NCI-H187 treated with DMSO at 0.1 percent for 48 hours (cell line): ENCODE measurements around the gene SCML2.
"Not testable (repeated sequence)": the region's sequence is repeated elsewhere in the genome, so short reads cannot be mapped to it uniquely, and the experiment has no call there.

Source experiments
- DNase-seq: peaks from one replicate; lab custom pipeline; 2025; lab: John Stamatoyannopoulos, UW

The SCML2 gene

DNA sequence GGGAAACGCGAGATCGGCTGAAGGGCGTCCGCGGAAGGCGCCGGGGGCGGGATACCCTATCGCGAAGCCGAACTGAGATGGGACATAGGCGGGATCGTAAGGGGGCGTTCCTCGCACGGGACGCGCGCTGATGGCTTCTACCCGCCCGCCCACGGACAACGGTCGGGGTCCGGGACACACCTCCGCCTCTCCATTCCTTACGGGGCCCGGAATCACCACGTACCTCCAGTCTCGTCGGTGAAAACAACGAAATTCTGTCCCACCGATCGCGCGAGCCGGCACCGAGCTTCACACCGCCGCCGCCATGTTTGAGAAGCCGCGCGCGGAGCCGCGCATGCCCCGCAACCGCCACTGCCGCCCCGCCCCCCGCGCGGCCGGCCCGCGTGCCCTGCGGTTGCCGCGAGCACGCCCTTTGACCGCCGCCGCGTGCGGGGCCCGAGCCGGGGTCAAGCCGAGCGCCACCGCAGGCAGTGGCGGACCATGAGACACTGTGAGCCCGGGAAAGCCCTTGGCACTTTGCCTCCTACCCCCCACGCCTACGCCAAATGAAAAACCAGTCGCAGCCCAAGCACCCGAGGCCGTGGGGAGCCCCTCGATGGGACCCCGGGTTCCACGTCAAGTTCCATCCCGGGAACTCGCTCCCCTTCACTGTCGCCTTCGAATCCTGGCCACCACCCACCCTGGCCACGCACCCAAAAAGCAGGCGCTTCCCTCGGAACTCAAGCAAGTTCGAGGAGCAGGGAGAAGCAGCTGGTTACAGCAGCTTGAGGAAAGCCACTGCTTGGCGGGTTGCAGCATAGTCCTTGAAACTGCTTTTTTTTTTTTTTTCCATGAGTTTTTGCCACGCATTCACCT, at the start of gene SCML2:
TSS of gene SCML2 (minus strand) at position 320 of the 855 bp plus-strand sequence. CDS start 20,617 bp downstream, outside the sequence.
- no peak for DNase-seq

GRCh38 chrX:18401848-18402213, 47.3 kb upstream of the SCML2 start:
- DNase-seq: no peak

- no peak for DNase-seq
Measured at GRCh38 chrX:18394477-18394876, 40.0 kb upstream of the SCML2 start.

- peak; percentile 1 for DNase-seq
Measured at GRCh38 chrX:18390941-18391538, 36.6 kb upstream of the SCML2 start.

DNA sequence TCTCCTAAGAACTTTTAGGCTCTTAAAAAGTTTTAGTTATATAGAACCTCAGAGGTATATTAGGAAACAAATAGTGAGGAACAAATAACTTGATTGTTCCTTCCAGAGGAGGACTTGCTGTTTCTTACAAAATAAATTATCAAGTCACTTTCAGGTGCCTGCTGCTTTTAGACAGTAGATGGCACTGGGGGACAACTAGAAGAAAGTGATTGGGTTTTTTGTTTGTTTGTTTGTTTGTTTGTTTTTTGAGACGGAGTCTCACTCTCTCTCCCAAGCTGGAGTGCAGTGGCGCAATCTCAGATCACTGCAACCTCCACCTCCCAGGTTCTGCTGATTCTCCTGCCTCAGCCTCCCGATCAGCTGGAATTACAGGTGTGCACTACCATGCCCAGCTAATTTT, 35.5 kb upstream of the SCML2 start:
- DNase-seq: no peak

- DNase-seq: peak; percentile 6
Measured at GRCh38 chrX:18377796-18378195, 23.3 kb upstream of the SCML2 start.

GRCh38 chrX:18375131-18375805, 20.8 kb upstream of the SCML2 start:
- not testable (repeated sequence) for DNase-seq

DNA sequence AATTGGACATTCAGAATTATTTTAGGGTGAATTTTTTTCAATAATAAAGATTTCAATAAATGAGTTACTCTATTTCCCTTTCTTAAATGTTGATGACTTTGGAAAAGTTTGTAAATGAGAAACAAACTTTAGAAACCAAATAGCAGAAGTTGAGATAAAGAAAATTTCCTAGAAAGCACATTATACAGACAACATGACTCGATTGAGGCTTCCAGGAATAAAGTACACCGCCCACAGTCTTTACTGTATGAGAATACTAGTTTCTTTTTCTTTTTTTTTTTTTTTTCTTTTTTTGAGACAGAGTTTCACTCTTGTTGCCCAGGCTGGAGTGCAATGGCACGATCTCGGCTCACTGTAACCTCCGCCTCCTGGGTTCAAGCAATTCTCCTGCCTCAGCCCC, 14.6 kb upstream of the SCML2 start:
- DNase-seq: not testable (repeated sequence)

GRCh38 chrX:18368402-18368801, 13.9 kb upstream of the SCML2 start:
- no peak for DNase-seq

DNA sequence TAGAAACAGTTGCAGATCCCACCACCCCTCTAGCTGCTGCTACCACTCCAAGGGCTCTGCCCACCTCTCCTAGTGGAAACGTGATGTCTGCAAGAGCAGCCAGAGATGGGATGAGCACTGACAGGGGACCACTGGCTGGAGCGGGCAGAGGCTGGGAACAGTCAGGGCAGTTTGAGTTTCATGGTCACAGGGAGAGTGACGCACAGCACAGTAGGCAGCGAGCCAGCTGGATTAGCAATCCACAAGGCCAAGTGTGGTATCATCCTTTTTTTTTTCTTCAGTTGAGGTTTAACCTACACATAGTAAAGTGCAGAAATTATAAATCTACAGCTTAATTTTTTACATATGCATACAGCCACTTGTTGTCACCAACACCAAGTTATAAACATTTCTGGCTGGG, 6.4 kb upstream of the SCML2 start:
- DNase-seq: no peak

DNA sequence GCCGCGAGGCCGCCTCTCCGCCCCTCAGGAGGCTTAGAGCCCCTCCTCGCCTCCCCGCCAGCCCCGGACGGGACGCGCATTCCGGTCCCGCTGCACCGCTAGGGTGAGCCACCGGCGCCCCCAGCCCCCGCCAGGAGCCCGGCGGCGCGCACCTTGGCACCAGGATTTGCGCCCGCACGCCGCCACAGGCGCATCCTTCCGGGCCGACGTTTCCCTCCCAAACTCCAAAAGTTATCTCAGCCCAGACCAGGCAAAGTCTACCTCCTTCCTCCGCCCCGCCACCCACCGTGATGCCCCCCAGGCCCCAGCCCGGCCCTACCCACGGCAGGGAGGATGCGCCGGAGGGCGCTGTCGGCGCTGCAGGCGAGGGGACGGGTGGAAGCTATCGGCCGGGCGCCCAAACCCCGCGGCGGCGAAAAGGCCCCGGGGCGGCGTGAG, 538 bp downstream of the SCML2 start:
- DNase-seq: no peak

GRCh38 chrX:18351784-18352183, 2.7 kb downstream of the SCML2 start:
- no peak for DNase-seq

- no peak for DNase-seq
Measured at GRCh38 chrX:18348047-18348446, 6.4 kb downstream of the SCML2 start.

- no peak for DNase-seq
Measured at GRCh38 chrX:18309401-18309800, 45.1 kb downstream of the SCML2 start.

- DNase-seq: no peak
Measured at GRCh38 chrX:18297251-18297650, 57.2 kb downstream of the SCML2 start.

GRCh38 chrX:18294893-18295292, 59.6 kb downstream of the SCML2 start:
- no peak for DNase-seq

GRCh38 chrX:18291006-18291545, 63.4 kb downstream of the SCML2 start:
- DNase-seq: no peak

DNA sequence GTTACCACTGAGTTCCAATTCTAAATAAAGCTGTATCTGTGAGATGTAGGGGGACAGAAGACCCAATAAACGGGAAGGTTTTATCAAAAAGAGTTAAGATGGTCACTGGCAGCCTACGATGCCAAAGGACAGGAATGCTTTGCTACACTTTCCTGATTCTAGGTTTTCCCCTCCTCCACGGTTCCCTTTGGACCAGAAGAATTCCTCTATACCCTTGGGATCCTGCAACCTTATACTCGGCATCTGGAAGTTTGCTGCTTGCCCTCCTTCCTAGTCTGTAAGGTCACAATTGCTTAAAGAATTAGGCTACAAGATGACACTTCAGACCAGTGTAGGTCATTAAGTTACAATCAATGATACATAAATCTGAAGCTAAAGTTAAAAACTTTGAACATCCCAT, 64.3 kb downstream of the SCML2 start:
- DNase-seq: no peak

- no peak for DNase-seq
Measured at GRCh38 chrX:18288716-18289115, 65.8 kb downstream of the SCML2 start.

- DNase-seq: no peak
Measured at GRCh38 chrX:18286322-18286831, 68.1 kb downstream of the SCML2 start.

- no peak for DNase-seq
Measured at GRCh38 chrX:18278449-18278848, 76.0 kb downstream of the SCML2 start.

DNA sequence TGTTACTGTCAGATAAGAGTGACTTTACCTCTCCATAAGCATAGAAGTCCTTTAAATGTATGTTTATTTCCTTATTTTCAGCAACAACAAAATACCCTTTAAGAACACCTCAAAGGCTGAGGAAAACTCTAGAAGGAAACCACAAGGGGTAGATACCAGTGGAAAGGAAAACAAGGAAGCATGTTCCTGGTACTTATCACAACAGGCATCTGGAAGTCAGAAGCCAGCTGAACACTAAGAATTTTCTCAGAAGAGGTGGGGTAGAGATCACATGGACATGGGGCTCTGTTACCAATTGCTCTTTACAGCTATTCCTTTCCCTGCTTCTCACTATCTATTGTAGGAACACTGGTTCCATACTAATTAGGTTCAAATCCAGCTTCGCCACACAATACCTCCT, 82.3 kb downstream of the SCML2 start:
- DNase-seq: no peak
